ENCODE results near the gene CCNI2. TPM values are rescaled to one million over a fixed set of nuclear protein-coding genes. Genes with fewer than 3 reads are reported as not detected.

CCNI2 gene
- total RNA-seq, 4 donors from 2014 or later: 0.19 to 0.29 TPM; not detected in 2

- H3K9me3 ChIP-seq: no peaks in the 10 kb centered on the region
- intact Hi-C loops (cut with DNase I): no loop called here
- no peak for DNase-seq
- no peaks in the 10 kb centered on the region for H3K27me3 ChIP-seq
- 78 to 80% methylated on average over 8 to 11 of the region's 13 CpGs for WGBS, 2 donors
- H3K4me3 ChIP-seq: no peak overlapping the region
- H3K36me3 ChIP-seq: peaks cover 10 to 83% (median 44%) of the 10 kb centered on the region in 3 donors
- TF ChIP-seq POLR2A (IDR thresholded peaks at IDR 0.05): no peak
- TF ChIP-seq CTCF (IDR thresholded peaks at IDR 0.05): no peak
- H3K4me1 ChIP-seq: peaks cover 0 to 13% (median 0%) of the 10 kb centered on the region in 3 donors
- H3K27ac ChIP-seq: no peak overlapping the region
Measured at GRCh38 chr5:132759114-132760048, 12.2 kb downstream of the CCNI2 start.

- intact Hi-C loops (cut with DNase I): no loop called here
- Histone ChIP-seq H3K4me3 (no peak overlapping the region), H3K36me3 (peaks cover 16 to 90% (median 46%) of the 10 kb centered on the region in 3 donors), H3K4me1 (peaks cover 0 to 13% (median 0%) of the 10 kb centered on the region in 3 donors), H3K27me3 (no peaks in the 10 kb centered on the region), H3K9me3 (no peaks in the 10 kb centered on the region), H3K27ac (no peak overlapping the region)
- TF ChIP-seq CTCF (IDR thresholded peaks at IDR 0.05) (no peak), POLR2A (IDR thresholded peaks at IDR 0.05) (no peak)
- 89 to 100% methylated on average over 2 to 6 of the region's 12 CpGs for WGBS, 2 donors
- DNase-seq: no peak
Measured at GRCh38 chr5:132760049-132760420, 12.8 kb downstream of the CCNI2 start.

GRCh38 chr5:132760601-132761317 lies 13.5 kb downstream of the CCNI2 start:
- intact Hi-C loops (cut with DNase I): no loop called here
- Histone ChIP-seq H3K4me1 (peaks cover 0 to 20% (median 3%) of the 10 kb centered on the region in 3 donors), H3K4me3 (no peak overlapping the region), H3K36me3 (peaks cover 17 to 97% (median 50%) of the 10 kb centered on the region in 3 donors), H3K27me3 (no peaks in the 10 kb centered on the region), H3K27ac (no peak overlapping the region), H3K9me3 (no peaks in the 10 kb centered on the region)
- WGBS, 2 donors: 90 to 91% methylated on average over 20 of the region's 21 CpGs
- no peak for DNase-seq
- TF ChIP-seq POLR2A (IDR thresholded peaks at IDR 0.05): no peak
- no peak for TF ChIP-seq CTCF (IDR thresholded peaks at IDR 0.05)

GRCh38 chr5:132761321-132762240 lies 14.4 kb downstream of the CCNI2 start:
- no peak overlapping the region for H3K27ac ChIP-seq
- no peak for TF ChIP-seq POLR2A (IDR thresholded peaks at IDR 0.05)
- TF ChIP-seq CTCF (IDR thresholded peaks at IDR 0.05): no peak
- no peak for DNase-seq
- intact Hi-C loops (cut with DNase I): no loop called here
- H3K9me3 ChIP-seq: no peaks in the 10 kb centered on the region
- H3K4me3 ChIP-seq: no peak overlapping the region
- WGBS, 2 donors: 79 to 92% methylated on average over 5 to 13 of the region's 22 CpGs
- H3K4me1 ChIP-seq: peaks cover 0 to 28% (median 5%) of the 10 kb centered on the region in 3 donors
- peaks cover 17 to 92% (median 50%) of the 10 kb centered on the region in 3 donors for H3K36me3 ChIP-seq
- H3K27me3 ChIP-seq: no peaks in the 10 kb centered on the region

All from esophagus squamous epithelium (tissue), 5 donors.